Endothelial cell (in vitro differentiated cells): Measurements from ENCODE around the gene RBPMS2. TPM values are rescaled to one million over a fixed set of nuclear protein-coding genes. Genes with fewer than 3 reads are reported as not detected.

Experiments used
- DNase-seq: peaks from one replicate; pipeline ENCODE4 v3.0.0; 2021; ENCODE audit warnings: low spot score
- H3K27ac Mint-ChIP-seq: one replicate; pipeline ENCODE4 v1.8.0; 2021; ENCODE audit warnings: mixed read lengths, inconsistent platforms; ENCODE audit not compliant: unreplicated experiment
- H3K27me3 Mint-ChIP-seq: one replicate; pipeline ENCODE4 v1.8.0; 2021; ENCODE audit warnings: mild to moderate bottlenecking, moderate library complexity, mixed read lengths, inconsistent platforms; ENCODE audit not compliant: unreplicated experiment
- H3K36me3 Mint-ChIP-seq: one replicate; pipeline ENCODE4 v1.8.0; 2021; ENCODE audit warnings: mild to moderate bottlenecking, low read depth, mixed read lengths, inconsistent platforms; ENCODE audit not compliant: unreplicated experiment
- H3K4me1 Mint-ChIP-seq: one replicate; pipeline ENCODE4 v1.8.0; 2021; ENCODE audit warnings: mild to moderate bottlenecking, mixed read lengths, inconsistent platforms; ENCODE audit not compliant: unreplicated experiment
- H3K4me3 Mint-ChIP-seq: one replicate; pipeline ENCODE4 v1.8.0; 2021; ENCODE audit warnings: mild to moderate bottlenecking, mixed read lengths, inconsistent platforms; ENCODE audit not compliant: unreplicated experiment
- H3K9me3 Mint-ChIP-seq: one replicate; pipeline ENCODE4 v1.8.0; 2021; ENCODE audit warnings: mixed read lengths, inconsistent platforms; ENCODE audit not compliant: unreplicated experiment
- CTCF ChIP-seq: fragments of 200-600 bp; sonication (generic); IDR thresholded peaks from one replicate; pipeline ENCODE4 v1.5.0; 2021; ENCODE audit warnings: antibody characterized with exemption; ENCODE audit not compliant: unreplicated experiment
- total RNA-seq: library from RNA; stranded (reverse); fragmentation: NEBNext Ultra II Directional; extraction: Animal tissue kit (Norgen Biotek cat#: 25700); gene quantifications from one replicate; pipeline ENCODE4 v1.2.1, GENCODE V29; 2021; ENCODE audit not compliant: unreplicated experiment

The RBPMS2 gene
- total RNA-seq, 1 donor from 2014 or later = 24.0 TPM

GRCh38 chr15:64695561-64695992 lies 79.8 kb downstream of the RBPMS2 start:
- Mint-ChIP-seq H3K4me3 (no peak overlapping the region), H3K9me3 (no peaks in the 10 kb centered on the region), H3K27ac (peak overlapping the region; percentile 27), H3K36me3 (peaks cover 13% of the 10 kb centered on the region), H3K4me1 (peaks cover 58% of the 10 kb centered on the region), H3K27me3 (peaks cover 9% of the 10 kb centered on the region)
- no peak for TF ChIP-seq CTCF
- DNase-seq = no peak

GRCh38 chr15:64694816-64695215 lies 80.6 kb downstream of the RBPMS2 start:
- no peak overlapping the region for H3K4me3 Mint-ChIP-seq
- H3K27me3 Mint-ChIP-seq = peaks cover 4% of the 10 kb centered on the region
- H3K36me3 Mint-ChIP-seq = peaks cover 20% of the 10 kb centered on the region
- peaks cover 52% of the 10 kb centered on the region for H3K4me1 Mint-ChIP-seq
- peak overlapping the region; percentile 43 for H3K27ac Mint-ChIP-seq
- DNase-seq = no peak
- no peaks in the 10 kb centered on the region for H3K9me3 Mint-ChIP-seq
- no peak for TF ChIP-seq CTCF

- peak overlapping the region; percentile 82 for H3K27ac Mint-ChIP-seq
- no peak for DNase-seq
- no peak for TF ChIP-seq CTCF
- peaks cover 6% of the 10 kb centered on the region for H3K27me3 Mint-ChIP-seq
- no peaks in the 10 kb centered on the region for H3K9me3 Mint-ChIP-seq
- H3K36me3 Mint-ChIP-seq = peaks cover 30% of the 10 kb centered on the region
- no peak overlapping the region for H3K4me3 Mint-ChIP-seq
- H3K4me1 Mint-ChIP-seq = peaks cover 42% of the 10 kb centered on the region
These were observed 82.3 kb downstream of the RBPMS2 start for GRCh38 chr15:64693134-64693533.

- Mint-ChIP-seq H3K4me1 (peaks cover 37% of the 10 kb centered on the region), H3K27ac (peak overlapping the region; percentile 72), H3K27me3 (peaks cover 15% of the 10 kb centered on the region), H3K4me3 (no peak overlapping the region), H3K36me3 (peaks cover 41% of the 10 kb centered on the region), H3K9me3 (no peaks in the 10 kb centered on the region)
- no peak for DNase-seq
- TF ChIP-seq CTCF = no peak
These were observed 83.4 kb downstream of the RBPMS2 start for GRCh38 chr15:64691896-64692565.

- Mint-ChIP-seq H3K36me3 (peaks cover 45% of the 10 kb centered on the region), H3K4me1 (peaks cover 42% of the 10 kb centered on the region), H3K27ac (peak overlapping the region; percentile 64), H3K27me3 (peaks cover 17% of the 10 kb centered on the region), H3K4me3 (no peak overlapping the region), H3K9me3 (no peaks in the 10 kb centered on the region)
- DNase-seq = no peak
- no peak for TF ChIP-seq CTCF
These were observed 84.7 kb downstream of the RBPMS2 start for GRCh38 chr15:64690578-64691296.
